Mesenteric fat pad (tissue), 1 donor: Measurements from ENCODE around the gene TMEM40. TPM values are rescaled to one million over a fixed set of nuclear protein-coding genes. Genes with fewer than 3 reads are reported as not detected.
A peak's percentile ranks its signal among the peaks of the same experiment; 100 is the strongest.

ENCODE experiments used
- DNase-seq: peaks from one replicate; pipeline ENCODE4 v3.0.0-alpha.2; 2020; ENCODE audit warnings: low spot score
- long read RNA-seq: library from polyadenylated mRNA; unstranded; transcript quantifications from one replicate; pipeline ENCODE4 v2.0.0, GENCODE V29; 2020
- total RNA-seq: library from RNA; stranded (reverse); fragmentation: NEBNext Ultra II Directional; extraction: Animal tissue kit (Norgen Biotek cat#: 25700); gene quantifications from one replicate; pipeline ENCODE4 v1.2.1, GENCODE V29; 2021
- donor health status: DM: yes; HTN: yes; CAD: no.

Gene TMEM40
- total RNA-seq: not detected
- long read RNA-seq: 0 reads

GRCh38 chr3:12759097-12759679, at the start of gene TMEM40:
Gene TMEM40, minus strand, starts transcription at chr3:12759259. Its CDS starts 9,427 bp downstream, at chr3:12749832.
- no peak for DNase-seq

GRCh38 chr3:12808587-12808986, 49.5 kb upstream of the TMEM40 start:
- no peak for DNase-seq

- DNase-seq: peak; percentile 67
Measured at GRCh38 chr3:12807601-12808359, 48.7 kb upstream of the TMEM40 start.

GRCh38 chr3:12807066-12807465, 48.0 kb upstream of the TMEM40 start:
- peak; percentile 67 for DNase-seq

- DNase-seq: peak; percentile 62
Measured at GRCh38 chr3:12803371-12803770, 44.3 kb upstream of the TMEM40 start.

- peak; percentile 57 for DNase-seq
Measured at GRCh38 chr3:12799525-12800440, 40.7 kb upstream of the TMEM40 start.

GRCh38 chr3:12798559-12799179, 39.6 kb upstream of the TMEM40 start:
- DNase-seq: peak; percentile 71

- peak; percentile 84 for DNase-seq
Measured at GRCh38 chr3:12797892-12798558, 39.0 kb upstream of the TMEM40 start.

- no peak for DNase-seq
Measured at GRCh38 chr3:12797124-12797891, 38.2 kb upstream of the TMEM40 start.

- DNase-seq: peak; percentile 89
Measured at GRCh38 chr3:12796171-12797123, 37.4 kb upstream of the TMEM40 start, which contains the start of gene CAND2. Gene CAND2, plus strand, starts transcription at chr3:12796680. Its CDS starts 41 bp downstream, at chr3:12796721.

GRCh38 chr3:12793701-12794100, 34.6 kb upstream of the TMEM40 start:
- peak; percentile 12 for DNase-seq

GRCh38 chr3:12791430-12791829, 32.4 kb upstream of the TMEM40 start:
- DNase-seq: no peak

- DNase-seq: peak; percentile 68
Measured at GRCh38 chr3:12787967-12788690, 29.1 kb upstream of the TMEM40 start.

- DNase-seq: peak; percentile 73
Measured at GRCh38 chr3:12787346-12787745, 28.3 kb upstream of the TMEM40 start.

- DNase-seq: no peak
Measured at GRCh38 chr3:12785096-12785495, 26.0 kb upstream of the TMEM40 start.

- DNase-seq: peak; percentile 12
Measured at GRCh38 chr3:12782172-12782815, 23.2 kb upstream of the TMEM40 start.

GRCh38 chr3:12780751-12781150, 21.7 kb upstream of the TMEM40 start:
- DNase-seq: no peak
